HCT116 (cell line): Measurements from ENCODE around the gene NMNAT3. TPM values are rescaled to one million over a fixed set of nuclear protein-coding genes. Genes with fewer than 3 reads are reported as not detected.

ENCODE experiments used
- ATAC-seq: fragments of 200-7000 bp; cut with Tn5 transposase; 2 replicates; pipeline ENCODE4 v1.9.1; 2020; ENCODE audit warnings: mild to moderate bottlenecking, moderate library complexity
- BruUV-seq: library from RNA; stranded (reverse); fragments of 400-500 nt; replicated peaks from 2 replicates; lab custom pipeline; 2021; lab: Mats Ljungman, UMichigan
- CTCF ChIA-PET: fragments of 300-600 bp; sonication (Branson Sonifier 250); formaldehyde crosslinking; loops from one replicate; lab custom pipeline; 2021; ENCODE audit warnings: antibody characterized with exemption; lab: Charles Lee
- POLR2A ChIA-PET: fragments of 300-600, 350-600 bp; sonication (Branson Sonifier 250); formaldehyde crosslinking; loops from one replicate; lab custom pipeline; 2021; ENCODE audit warnings: antibody characterized with exemption; lab: Charles Lee
- RAD21 ChIA-PET, 2 experiments: fragments of 300-600 bp; sonication (Branson Sonifier 250); formaldehyde crosslinking; loops; one replicate each; lab custom pipeline; 2023; ENCODE audit warnings: low total read pairs in 2 of 2; ENCODE audit not compliant: uncharacterized antibody in 2 of 2, unreplicated experiment in 2 of 2, low non-redundant PET in 1 of 2; lab: Charles Lee
- DNase-seq: peaks from one replicate; pipeline ENCODE4 v3.0.0-alpha.2; 2010; ENCODE audit warnings: low read depth, low spot score
- H2AFZ ChIP-seq: fragments of 200-600 bp; shearing (Covaris generic), sonication (generic); 2 replicates; pipeline ENCODE4 v1.6.1; 2017; ENCODE audit warnings: low read depth, mixed run types, mixed read lengths, antibody characterized with exemption, low read length; ENCODE audit not compliant: poor library complexity, severe bottlenecking
- H3K27ac ChIP-seq: 2 replicates; pipeline ENCODE4 v1.5.1; 2012; ENCODE audit warnings: low read depth, low read length
- H3K27me3 ChIP-seq: fragments of 200-600 bp; sonication (generic); 2 replicates; pipeline ENCODE4 v1.6.1; 2016; ENCODE audit warnings: mixed run types, low read length, mixed read lengths; ENCODE audit not compliant: insufficient read depth
- H3K36me3 ChIP-seq, 2 experiments: fragments of 200-500 bp in 1 of 2; fragments of 200-600 bp in 1 of 2; sonication (Bioruptor generic) in 1 of 2; sonication (generic) in 1 of 2; 2 replicates each; pipeline versions ENCODE4 v1.5.1 to v1.6.1; 2014 to 2016; ENCODE audit warnings: low read length in 2 of 2, inconsistent platforms in 1 of 2, mixed read lengths in 1 of 2, mixed run types in 1 of 2; ENCODE audit not compliant: insufficient read depth in 2 of 2, control insufficient read depth in 1 of 2
- H3K4me1 ChIP-seq, 2 experiments: fragments of 200-600 bp in 1 of 2; sonication (generic) in 1 of 2; 2 replicates each; pipeline versions ENCODE4 v1.5.1 to v1.6.1; 2012 to 2017; ENCODE audit warnings: low read length in 2 of 2, inconsistent platforms in 1 of 2, mild to moderate bottlenecking in 1 of 2, mixed read lengths in 1 of 2, mixed run types in 1 of 2, moderate library complexity in 1 of 2; ENCODE audit not compliant: insufficient read depth in 2 of 2, control insufficient read depth in 1 of 2
- H3K4me2 ChIP-seq: fragments of 200-600 bp; sonication (generic); 2 replicates; pipeline ENCODE4 v1.6.1; 2017; ENCODE audit warnings: mixed run types, low read length, mixed read lengths
- H3K4me3 ChIP-seq, 2 experiments: fragments of 200-600 bp in 1 of 2; sonication (generic) in 1 of 2; replicated peaks in 1 of 2; 2 replicates each; pipeline ENCODE4 v1.5.1; 2011 to 2016; ENCODE audit warnings: low read length in 2 of 2, control low read depth in 1 of 2, low read depth in 1 of 2, mild to moderate bottlenecking in 1 of 2, mixed read lengths in 1 of 2, mixed run types in 1 of 2
- H3K79me2 ChIP-seq: fragments of 200-600 bp; sonication (generic); 2 replicates; pipeline ENCODE4 v1.6.1; 2017; ENCODE audit warnings: mild to moderate bottlenecking, mixed run types, low read length, moderate library complexity, mixed read lengths; ENCODE audit not compliant: insufficient read depth
- H3K9ac ChIP-seq: fragments of 200-600 bp; sonication (generic); 2 replicates; pipeline ENCODE4 v1.6.1; 2016; ENCODE audit warnings: low read length, mixed read lengths
- H3K9me2 ChIP-seq: fragments of 200-600 bp; sonication (generic), shearing (Covaris generic); 2 replicates; pipeline ENCODE4 v1.6.1; 2017; ENCODE audit warnings: mixed run types, mild to moderate bottlenecking, moderate library complexity; ENCODE audit not compliant: insufficient read depth
- H3K9me3 ChIP-seq, 2 experiments: fragments of 200-500 bp in 1 of 2; fragments of 200-600 bp in 1 of 2; sonication (Bioruptor generic) in 1 of 2; sonication (generic) in 1 of 2; 2 replicates each; pipeline ENCODE4 v1.6.1; 2014 to 2017; ENCODE audit warnings: low read length in 2 of 2, mixed read lengths in 2 of 2, inconsistent platforms in 1 of 2, low read depth in 1 of 2, mild to moderate bottlenecking in 1 of 2, mixed run types in 1 of 2, moderate library complexity in 1 of 2; ENCODE audit not compliant: control insufficient read depth in 1 of 2, insufficient read depth in 1 of 2
- H4K20me1 ChIP-seq: fragments of 200-600 bp; sonication (generic), shearing (Covaris generic); 2 replicates; pipeline ENCODE4 v1.6.1; 2017; ENCODE audit warnings: mixed run types, mild to moderate bottlenecking, moderate library complexity; ENCODE audit not compliant: insufficient read depth
- CBX3 ChIP-seq: IDR thresholded peaks from 2 replicates; pipeline ENCODE4 v1.6.1; 2012; ENCODE audit warnings: low read depth
- CEBPB ChIP-seq: IDR thresholded peaks from 2 replicates; pipeline ENCODE4 v1.6.1; 2012; ENCODE audit warnings: low read depth
- ELF1 ChIP-seq: IDR thresholded peaks from 2 replicates; pipeline ENCODE4 v1.6.1; 2012; ENCODE audit warnings: low read depth, borderline replicate concordance
- EZH2 ChIP-seq: fragments of 200-600 bp; sonication (generic); IDR thresholded peaks from 2 replicates; pipeline ENCODE4 v1.6.1; 2017; ENCODE audit warnings: antibody characterized with exemption, mixed run types
- EZH2phosphoT487 ChIP-seq: fragments of 200-600 bp; IDR thresholded peaks from 2 replicates; pipeline ENCODE4 v1.6.1; 2018; ENCODE audit warnings: antibody characterized with exemption, borderline replicate concordance
- FOSL1 ChIP-seq: IDR thresholded peaks from 2 replicates; pipeline ENCODE4 v1.6.1; 2012; ENCODE audit warnings: low read depth
- JUND ChIP-seq: IDR thresholded peaks from 2 replicates; pipeline ENCODE4 v1.6.1; 2012
- SIN3A ChIP-seq: IDR thresholded peaks from 2 replicates; pipeline ENCODE4 v1.6.1; 2012; ENCODE audit warnings: low read depth
- TCF7L2 ChIP-seq: IDR thresholded peaks from 2 replicates; pipeline ENCODE4 v1.7.0; 2011; ENCODE audit warnings: borderline replicate concordance, inconsistent platforms; ENCODE audit not compliant: insufficient read depth, insufficient read length; ENCODE audit errors: extremely low read depth
- intact Hi-C: fragments of 100-400 bp; cut with micrococcal nuclease; formaldehyde crosslinking; loops from 2 replicates; pipeline ENCODE4 v1.10.0; 2022
- total RNA-seq: library from RNA; stranded (reverse); gene quantifications from one replicate; pipeline ENCODE4 v1.2.1, GENCODE V29; 2021; ENCODE audit not compliant: unreplicated experiment
- TF ChIP-seq, protein P1 (sequence below): IDR thresholded peaks from 2 replicates; pipeline ENCODE4 v1.6.1; 2011; ENCODE audit warnings: mild to moderate bottlenecking, low read length, moderate library complexity; ENCODE audit not compliant: insufficient replicate concordance; ENCODE audit errors: extremely low read depth
- TF ChIP-seq, protein P2 (sequence below), 3 experiments: fragments of 200-600 bp in 1 of 3; sonication (generic) in 1 of 3; IDR thresholded peaks in 2 of 3; conservative IDR thresholded peaks in 1 of 3; 2 replicates each; pipeline ENCODE4 v1.5.1; 2012 to 2017; ENCODE audit warnings: low read depth in 2 of 3, low read length in 2 of 3, antibody characterized with exemption in 1 of 3, borderline replicate concordance in 1 of 3, control low read depth in 1 of 3, mild to moderate bottlenecking in 1 of 3, mixed read lengths in 1 of 3, mixed run types in 1 of 3, moderate library complexity in 1 of 3; ENCODE audit not compliant: insufficient read depth in 1 of 3
- TF ChIP-seq, protein P3 (sequence below): IDR thresholded peaks from 2 replicates; pipeline ENCODE4 v1.6.1; 2012
- TF ChIP-seq, protein P4 (sequence below): IDR thresholded peaks from 2 replicates; pipeline ENCODE4 v1.6.1; 2012; ENCODE audit warnings: low read depth

Gene NMNAT3
- total RNA-seq, 1 experiment from 2014 or later = 5.7 TPM

DNA sequence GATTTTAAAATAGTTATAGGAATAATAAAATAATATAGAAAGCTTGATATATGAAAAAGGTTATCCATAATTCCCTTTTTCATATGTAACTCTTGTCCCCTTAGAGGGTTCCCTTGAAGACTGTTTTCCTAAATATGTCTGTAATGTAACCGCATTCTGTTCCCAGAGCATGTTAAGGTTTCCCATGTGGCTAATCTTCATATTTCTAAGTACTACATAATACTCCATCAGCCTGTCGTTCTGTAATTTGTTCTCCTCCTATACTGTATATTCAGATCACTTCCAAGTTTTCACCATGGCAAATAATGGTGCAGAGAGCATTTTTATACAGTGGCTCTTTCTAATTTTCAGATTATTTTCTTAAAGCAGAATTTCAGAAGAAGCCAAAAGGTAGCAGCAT is 6.7 kb downstream of the NMNAT3 start:
- no peaks in the 10 kb centered on the region for H3K9me3 ChIP-seq
- H3K9ac ChIP-seq = no peak overlapping the region
- H3K36me3 ChIP-seq = no peaks in the 10 kb centered on the region
- RAD21 ChIA-PET = no interaction called here
- POLR2A ChIA-PET = no interaction called here
- no peaks in the 10 kb centered on the region for H3K79me2 ChIP-seq
- H2AFZ ChIP-seq = no peak overlapping the region
- no peak overlapping the region for H3K4me2 ChIP-seq
- no peak overlapping the region for H3K4me3 ChIP-seq
- ATAC-seq (no peak), DNase-seq (no peak)
- CTCF ChIA-PET = no interaction called here
- no peak overlapping the region for H3K27ac ChIP-seq
- H3K9me2 ChIP-seq = no peaks in the 10 kb centered on the region
- no peaks in the 10 kb centered on the region for H3K27me3 ChIP-seq
- no TSS peak for BruUV-seq
- H4K20me1 ChIP-seq = no peaks in the 10 kb centered on the region
- H3K4me1 ChIP-seq = no peaks in the 10 kb centered on the region
- no peak for TF ChIP-seq EZH2phosphoT487
- no peak for TF ChIP-seq CBX3
- TF ChIP-seq, protein P1, sequence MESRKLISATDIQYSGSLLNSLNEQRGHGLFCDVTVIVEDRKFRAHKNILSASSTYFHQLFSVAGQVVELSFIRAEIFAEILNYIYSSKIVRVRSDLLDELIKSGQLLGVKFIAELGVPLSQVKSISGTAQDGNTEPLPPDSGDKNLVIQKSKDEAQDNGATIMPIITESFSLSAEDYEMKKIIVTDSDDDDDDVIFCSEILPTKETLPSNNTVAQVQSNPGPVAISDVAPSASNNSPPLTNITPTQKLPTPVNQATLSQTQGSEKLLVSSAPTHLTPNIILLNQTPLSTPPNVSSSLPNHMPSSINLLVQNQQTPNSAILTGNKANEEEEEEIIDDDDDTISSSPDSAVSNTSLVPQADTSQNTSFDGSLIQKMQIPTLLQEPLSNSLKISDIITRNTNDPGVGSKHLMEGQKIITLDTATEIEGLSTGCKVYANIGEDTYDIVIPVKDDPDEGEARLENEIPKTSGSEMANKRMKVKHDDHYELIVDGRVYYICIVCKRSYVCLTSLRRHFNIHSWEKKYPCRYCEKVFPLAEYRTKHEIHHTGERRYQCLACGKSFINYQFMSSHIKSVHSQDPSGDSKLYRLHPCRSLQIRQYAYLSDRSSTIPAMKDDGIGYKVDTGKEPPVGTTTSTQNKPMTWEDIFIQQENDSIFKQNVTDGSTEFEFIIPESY = no peak
- TF ChIP-seq TCF7L2 = no peak
- TF ChIP-seq FOSL1 = no peak
- no peak for TF ChIP-seq EZH2
- intact Hi-C loops = no loop called here

DNA sequence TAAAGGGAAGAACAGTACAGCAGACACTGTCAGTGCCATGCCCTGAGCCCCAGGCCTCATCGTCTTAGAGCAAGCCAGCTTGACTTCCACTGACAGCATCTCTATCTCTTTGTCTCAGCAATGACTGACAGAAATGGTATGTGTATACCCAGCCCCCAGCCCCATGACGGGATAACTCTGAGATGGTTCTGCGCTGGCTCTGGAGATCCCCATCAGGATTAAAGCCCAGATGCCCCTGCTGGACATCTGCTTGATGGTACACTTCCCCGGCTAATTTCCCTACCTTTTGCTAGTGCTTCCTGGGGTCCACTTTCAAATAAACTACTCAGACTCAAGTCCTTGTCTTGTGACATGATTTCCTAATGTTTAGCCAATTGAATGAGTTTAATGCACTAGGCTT is 7.6 kb downstream of the NMNAT3 start:
- H3K36me3 ChIP-seq = no peaks in the 10 kb centered on the region
- POLR2A ChIA-PET = no interaction called here
- no peaks in the 10 kb centered on the region for H3K9me3 ChIP-seq
- H3K4me3 ChIP-seq = no peak overlapping the region
- no peak overlapping the region for H3K27ac ChIP-seq
- no peak overlapping the region for H3K4me2 ChIP-seq
- no peaks in the 10 kb centered on the region for H4K20me1 ChIP-seq
- CTCF ChIA-PET = no interaction called here
- H3K27me3 ChIP-seq = no peaks in the 10 kb centered on the region
- H3K4me1 ChIP-seq = no peaks in the 10 kb centered on the region
- ATAC-seq (no peak), DNase-seq (no peak)
- RAD21 ChIA-PET = no interaction called here
- H3K9ac ChIP-seq = no peak overlapping the region
- no TSS peak for BruUV-seq
- H2AFZ ChIP-seq = no peak overlapping the region
- no peaks in the 10 kb centered on the region for H3K9me2 ChIP-seq
- H3K79me2 ChIP-seq = no peaks in the 10 kb centered on the region
- intact Hi-C loops = no loop called here
- TF ChIP-seq SIN3A = no peak
- no peak for TF ChIP-seq JUND
- TF ChIP-seq CBX3 = no peak
- no peak for TF ChIP-seq EZH2phosphoT487
- TF ChIP-seq, protein P2, sequence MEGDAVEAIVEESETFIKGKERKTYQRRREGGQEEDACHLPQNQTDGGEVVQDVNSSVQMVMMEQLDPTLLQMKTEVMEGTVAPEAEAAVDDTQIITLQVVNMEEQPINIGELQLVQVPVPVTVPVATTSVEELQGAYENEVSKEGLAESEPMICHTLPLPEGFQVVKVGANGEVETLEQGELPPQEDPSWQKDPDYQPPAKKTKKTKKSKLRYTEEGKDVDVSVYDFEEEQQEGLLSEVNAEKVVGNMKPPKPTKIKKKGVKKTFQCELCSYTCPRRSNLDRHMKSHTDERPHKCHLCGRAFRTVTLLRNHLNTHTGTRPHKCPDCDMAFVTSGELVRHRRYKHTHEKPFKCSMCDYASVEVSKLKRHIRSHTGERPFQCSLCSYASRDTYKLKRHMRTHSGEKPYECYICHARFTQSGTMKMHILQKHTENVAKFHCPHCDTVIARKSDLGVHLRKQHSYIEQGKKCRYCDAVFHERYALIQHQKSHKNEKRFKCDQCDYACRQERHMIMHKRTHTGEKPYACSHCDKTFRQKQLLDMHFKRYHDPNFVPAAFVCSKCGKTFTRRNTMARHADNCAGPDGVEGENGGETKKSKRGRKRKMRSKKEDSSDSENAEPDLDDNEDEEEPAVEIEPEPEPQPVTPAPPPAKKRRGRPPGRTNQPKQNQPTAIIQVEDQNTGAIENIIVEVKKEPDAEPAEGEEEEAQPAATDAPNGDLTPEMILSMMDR (IDR thresholded peaks at IDR 0.05 in 2 of 3, conservative IDR thresholded peaks at IDR 0.05 in 1 of 3; ENCODE audit: borderline replicate concordance in 1 of 3, insufficient read depth in 1 of 3, low read depth in 2 of 3, low read length in 2 of 3) = no peak
- TF ChIP-seq, protein P3, sequence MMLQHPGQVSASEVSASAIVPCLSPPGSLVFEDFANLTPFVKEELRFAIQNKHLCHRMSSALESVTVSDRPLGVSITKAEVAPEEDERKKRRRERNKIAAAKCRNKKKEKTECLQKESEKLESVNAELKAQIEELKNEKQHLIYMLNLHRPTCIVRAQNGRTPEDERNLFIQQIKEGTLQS = no peak
- TF ChIP-seq CEBPB = no peak
- TF ChIP-seq, protein P4, sequence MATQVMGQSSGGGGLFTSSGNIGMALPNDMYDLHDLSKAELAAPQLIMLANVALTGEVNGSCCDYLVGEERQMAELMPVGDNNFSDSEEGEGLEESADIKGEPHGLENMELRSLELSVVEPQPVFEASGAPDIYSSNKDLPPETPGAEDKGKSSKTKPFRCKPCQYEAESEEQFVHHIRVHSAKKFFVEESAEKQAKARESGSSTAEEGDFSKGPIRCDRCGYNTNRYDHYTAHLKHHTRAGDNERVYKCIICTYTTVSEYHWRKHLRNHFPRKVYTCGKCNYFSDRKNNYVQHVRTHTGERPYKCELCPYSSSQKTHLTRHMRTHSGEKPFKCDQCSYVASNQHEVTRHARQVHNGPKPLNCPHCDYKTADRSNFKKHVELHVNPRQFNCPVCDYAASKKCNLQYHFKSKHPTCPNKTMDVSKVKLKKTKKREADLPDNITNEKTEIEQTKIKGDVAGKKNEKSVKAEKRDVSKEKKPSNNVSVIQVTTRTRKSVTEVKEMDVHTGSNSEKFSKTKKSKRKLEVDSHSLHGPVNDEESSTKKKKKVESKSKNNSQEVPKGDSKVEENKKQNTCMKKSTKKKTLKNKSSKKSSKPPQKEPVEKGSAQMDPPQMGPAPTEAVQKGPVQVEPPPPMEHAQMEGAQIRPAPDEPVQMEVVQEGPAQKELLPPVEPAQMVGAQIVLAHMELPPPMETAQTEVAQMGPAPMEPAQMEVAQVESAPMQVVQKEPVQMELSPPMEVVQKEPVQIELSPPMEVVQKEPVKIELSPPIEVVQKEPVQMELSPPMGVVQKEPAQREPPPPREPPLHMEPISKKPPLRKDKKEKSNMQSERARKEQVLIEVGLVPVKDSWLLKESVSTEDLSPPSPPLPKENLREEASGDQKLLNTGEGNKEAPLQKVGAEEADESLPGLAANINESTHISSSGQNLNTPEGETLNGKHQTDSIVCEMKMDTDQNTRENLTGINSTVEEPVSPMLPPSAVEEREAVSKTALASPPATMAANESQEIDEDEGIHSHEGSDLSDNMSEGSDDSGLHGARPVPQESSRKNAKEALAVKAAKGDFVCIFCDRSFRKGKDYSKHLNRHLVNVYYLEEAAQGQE = no peak
- no peak for TF ChIP-seq FOSL1
- no peak for TF ChIP-seq ELF1
